ENCODE measurements around the gene CA4. TPM values are rescaled to one million over a fixed set of nuclear protein-coding genes. Genes with fewer than 3 reads are reported as not detected.

The CA4 gene
- total RNA-seq, result not detected in 2 replicates

GRCh38 chr17:60149691-60150582, at the start of gene CA4:
Gene CA4 (plus strand): TSS chr17:60149973. CDS start chr17:60150035, 62 bp downstream.

Other genes starting within 250 kb of the CA4 start
- 14.8 and 18.1 TPM in 2 replicates for gene RNFT1, start 185.2 kb upstream of the CA4 start, total RNA-seq
- 17.3 and 26.5 TPM in 2 replicates for gene HEATR6, start 71.1 kb upstream of the CA4 start, total RNA-seq
- gene USP32, start 242.2 kb downstream of the CA4 start, total RNA-seq, result 77.7 and 85.7 TPM in 2 replicates